HUES64 (cell line): ENCODE measurements around the gene DTNBP1.
"Not testable (repeated sequence)": the region's sequence is repeated elsewhere in the genome, so short reads cannot be mapped to it uniquely, and the experiment has no call there.

Experiments used
- H3K27ac ChIP-seq: 2 replicates; pipeline ENCODE4 v1.7.0; 2013; ENCODE audit warnings: low read depth, low read length, inconsistent platforms
- H3K27me3 ChIP-seq: 2 replicates; pipeline ENCODE4 v1.6.1; 2013; ENCODE audit warnings: mild to moderate bottlenecking, low read length; ENCODE audit not compliant: insufficient read depth
- H3K36me3 ChIP-seq: 2 replicates; pipeline ENCODE4 v1.6.1; 2013; ENCODE audit warnings: mild to moderate bottlenecking, low read length; ENCODE audit not compliant: insufficient read depth
- H3K4me1 ChIP-seq: 2 replicates; pipeline ENCODE4 v1.6.1; 2013; ENCODE audit warnings: mild to moderate bottlenecking, low read length, moderate library complexity; ENCODE audit not compliant: insufficient read depth
- H3K4me3 ChIP-seq: 2 replicates; pipeline ENCODE4 v1.5.1; 2013; ENCODE audit warnings: mild to moderate bottlenecking, low read length, moderate library complexity
- H3K9ac ChIP-seq: 2 replicates; pipeline ENCODE4 v1.6.1; 2013; ENCODE audit warnings: mild to moderate bottlenecking, low read depth, low read length
- H3K9me3 ChIP-seq: 2 replicates; pipeline ENCODE4 v1.6.1; 2013; ENCODE audit warnings: low read depth, low read length; ENCODE audit not compliant: insufficient read depth
- whole genome bisulfite sequencing: fragments of 150-250, 120-280 bp; methylation state at CpG from one replicate; pipeline ENCODE4 v1.1.7; 2013; ENCODE audit warnings: missing lambda C conversion rate; 5-methylcytosine and 5-hydroxymethylcytosine counted together

DTNBP1 gene

GRCh38 chr6:15682965-15683822 is 20.4 kb upstream of the DTNBP1 start:
- no peaks in the 10 kb centered on the region for H3K27me3 ChIP-seq
- H3K27ac ChIP-seq = no peak overlapping the region
- H3K36me3 ChIP-seq = no peaks in the 10 kb centered on the region
- H3K9ac ChIP-seq = no peak overlapping the region
- WGBS = 93% methylated on average over 5 of the region's 7 CpGs
- no peaks in the 10 kb centered on the region for H3K9me3 ChIP-seq
- H3K4me1 ChIP-seq = no peaks in the 10 kb centered on the region
- H3K4me3 ChIP-seq = no peak overlapping the region

GRCh38 chr6:15681946-15682345 is 19.1 kb upstream of the DTNBP1 start:
- Histone ChIP-seq H3K36me3 (no peaks in the 10 kb centered on the region), H3K9me3 (no peaks in the 10 kb centered on the region), H3K27ac (no peak overlapping the region), H3K9ac (no peak overlapping the region), H3K4me3 (no peak overlapping the region), H3K27me3 (no peaks in the 10 kb centered on the region), H3K4me1 (no peaks in the 10 kb centered on the region)
- WGBS = 88% methylated on average over 1 of the region's 1 CpG

GRCh38 chr6:15678514-15678913 is 15.7 kb upstream of the DTNBP1 start:
- H3K4me3 ChIP-seq = no peak overlapping the region
- H3K27me3 ChIP-seq = no peaks in the 10 kb centered on the region
- H3K27ac ChIP-seq = no peak overlapping the region
- H3K4me1 ChIP-seq = peaks cover 10% of the 10 kb centered on the region; the same call in 1 of the 2 replicates
- no peaks in the 10 kb centered on the region for H3K9me3 ChIP-seq
- H3K36me3 ChIP-seq = no peaks in the 10 kb centered on the region
- H3K9ac ChIP-seq = no peak overlapping the region

- Histone ChIP-seq H3K9ac (no peak overlapping the region), H3K27me3 (no peaks in the 10 kb centered on the region), H3K9me3 (no peaks in the 10 kb centered on the region), H3K36me3 (no peaks in the 10 kb centered on the region), H3K4me3 (no peak overlapping the region), H3K27ac (no peak overlapping the region), H3K4me1 (peaks cover 10% of the 10 kb centered on the region; the same call in 1 of the 2 replicates)
- WGBS = 95% methylated on average over 6 of the region's 6 CpGs
These were observed 15.0 kb upstream of the DTNBP1 start for GRCh38 chr6:15677822-15678221.

- no peaks in the 10 kb centered on the region for H3K36me3 ChIP-seq
- peaks cover 10% of the 10 kb centered on the region; the same call in 1 of the 2 replicates for H3K4me1 ChIP-seq
- no peak overlapping the region for H3K4me3 ChIP-seq
- H3K9ac ChIP-seq = no peak overlapping the region
- no peaks in the 10 kb centered on the region for H3K9me3 ChIP-seq
- no peak overlapping the region for H3K27ac ChIP-seq
- WGBS = 82% methylated on average over 2 of the region's 3 CpGs
- 0 out of 2 replicates have a peak, but pooled peaks cover under 1% of the 10 kb centered on the region for H3K27me3 ChIP-seq
These were observed 12.8 kb upstream of the DTNBP1 start for GRCh38 chr6:15675536-15676220.

- H3K36me3 ChIP-seq = no peaks in the 10 kb centered on the region
- H3K4me3 ChIP-seq = no peak overlapping the region
- no peaks in the 10 kb centered on the region for H3K9me3 ChIP-seq
- WGBS = 81% methylated on average over 9 of the region's 9 CpGs
- H3K27ac ChIP-seq = no peak overlapping the region
- no peak overlapping the region for H3K9ac ChIP-seq
- H3K4me1 ChIP-seq = peaks cover 10% of the 10 kb centered on the region; the same call in 1 of the 2 replicates
- H3K27me3 ChIP-seq = 0 out of 2 replicates have a peak, but pooled peaks cover 4% of the 10 kb centered on the region
These were observed 12.0 kb upstream of the DTNBP1 start for GRCh38 chr6:15674690-15675386.

- Histone ChIP-seq H3K9ac (no peak overlapping the region), H3K27ac (no peak overlapping the region), H3K36me3 (no peaks in the 10 kb centered on the region), H3K4me3 (no peak overlapping the region), H3K9me3 (no peaks in the 10 kb centered on the region), H3K27me3 (0 out of 2 replicates have a peak, but pooled peaks cover 4% of the 10 kb centered on the region), H3K4me1 (peaks cover 10% of the 10 kb centered on the region; the same call in 1 of the 2 replicates)
- 93% methylated on average over 3 of the region's 3 CpGs for WGBS
These were observed 10.8 kb upstream of the DTNBP1 start for GRCh38 chr6:15673666-15674065.

- no peak overlapping the region for H3K27ac ChIP-seq
- 0 out of 2 replicates have a peak, but pooled peaks cover 4% of the 10 kb centered on the region for H3K27me3 ChIP-seq
- H3K4me3 ChIP-seq = no peak overlapping the region
- H3K9me3 ChIP-seq = no peaks in the 10 kb centered on the region
- H3K36me3 ChIP-seq = no peaks in the 10 kb centered on the region
- WGBS = 90% methylated on average over 3 of the region's 3 CpGs
- H3K9ac ChIP-seq = no peak overlapping the region
- peaks cover 10% of the 10 kb centered on the region; the same call in 1 of the 2 replicates for H3K4me1 ChIP-seq
These were observed 10.0 kb upstream of the DTNBP1 start for GRCh38 chr6:15672818-15673217.

- Histone ChIP-seq H3K27ac (no peak overlapping the region), H3K27me3 (0 out of 2 replicates have a peak, but pooled peaks cover 4% of the 10 kb centered on the region), H3K4me1 (peaks cover 10% of the 10 kb centered on the region; the same call in 1 of the 2 replicates), H3K9ac (no peak overlapping the region), H3K36me3 (no peaks in the 10 kb centered on the region), H3K4me3 (no peak overlapping the region), H3K9me3 (no peaks in the 10 kb centered on the region)
- 86% methylated on average over 1 of the region's 1 CpG for WGBS
These were observed 9.5 kb upstream of the DTNBP1 start for GRCh38 chr6:15672291-15672690.

- no peaks in the 10 kb centered on the region for H3K4me1 ChIP-seq
- H3K27me3 ChIP-seq = peaks cover 17% of the 10 kb centered on the region
- H3K27ac ChIP-seq = no peak overlapping the region
- no peaks in the 10 kb centered on the region for H3K36me3 ChIP-seq
- H3K9me3 ChIP-seq = no peaks in the 10 kb centered on the region
- WGBS = 59% methylated on average over 2 of the region's 2 CpGs
- H3K9ac ChIP-seq = no peak overlapping the region
- no peak overlapping the region for H3K4me3 ChIP-seq
These were observed 6.1 kb upstream of the DTNBP1 start for GRCh38 chr6:15668918-15669317.

- peaks cover 27% of the 10 kb centered on the region for H3K27me3 ChIP-seq
- H3K9ac ChIP-seq = not testable (repeated sequence)
- WGBS = no CpG with 5 or more reads among the region's 4 CpGs
These were observed 4.1 kb upstream of the DTNBP1 start for GRCh38 chr6:15666896-15667295.

More at GRCh38 chr6:15666896-15667295, 4.1 kb upstream of the DTNBP1 start:
- not testable (repeated sequence) for H3K36me3 ChIP-seq, H3K9me3 ChIP-seq, H3K4me3 ChIP-seq, H3K27ac ChIP-seq, H3K4me1 ChIP-seq
